OCI-LY1 (cell line): ENCODE data around the gene ZFHX3.

Experiments
- H2AFZ ChIP-seq: fragments of 200-600 bp; sonication (generic), shearing (Covaris generic); 2 replicates; pipeline ENCODE4 v1.6.0; 2014; ENCODE audit warnings: antibody characterized with exemption, mild to moderate bottlenecking, low read length
- H3F3A ChIP-seq: fragments of 200-600 bp; sonication (generic), shearing (Covaris generic); 2 replicates; pipeline ENCODE4 v1.6.0; 2014; ENCODE audit warnings: mild to moderate bottlenecking, antibody characterized with exemption, low read length, moderate library complexity; ENCODE audit not compliant: insufficient read depth
- H3K27ac ChIP-seq: fragments of 200-600 bp; sonication (generic); 2 replicates; pipeline ENCODE4 v1.5.1; 2014; ENCODE audit warnings: low read length, mixed run types, mild to moderate bottlenecking, low read depth; ENCODE audit not compliant: poor library complexity, severe bottlenecking
- H3K27me3 ChIP-seq: fragments of 200-600 bp; sonication (generic); 2 replicates; pipeline ENCODE4 v1.6.0; 2014; ENCODE audit warnings: antibody characterized with exemption, mild to moderate bottlenecking, low read length, moderate library complexity; ENCODE audit not compliant: insufficient read depth
- H3K36me3 ChIP-seq: fragments of 200-600 bp; sonication (generic); 2 replicates; pipeline ENCODE4 v1.6.1; 2014; ENCODE audit warnings: mild to moderate bottlenecking, antibody characterized with exemption, low read length, moderate library complexity, mixed read lengths; ENCODE audit not compliant: insufficient read depth
- H3K4me1 ChIP-seq: fragments of 200-600 bp; sonication (generic); 2 replicates; pipeline ENCODE4 v1.5.1; 2014; ENCODE audit warnings: mild to moderate bottlenecking, low read length, moderate library complexity; ENCODE audit not compliant: insufficient read depth, severe bottlenecking
- H3K4me2 ChIP-seq: fragments of 200-600 bp; sonication (generic), shearing (Covaris generic); 2 replicates; pipeline ENCODE4 v1.6.1; 2014; ENCODE audit warnings: low read length
- H3K4me3 ChIP-seq: fragments of 200-600 bp; sonication (generic); 2 replicates; pipeline ENCODE4 v1.5.1; 2014; ENCODE audit warnings: low read length, low read depth, mild to moderate bottlenecking, mixed read lengths; ENCODE audit not compliant: poor library complexity, severe bottlenecking
- H3K79me2 ChIP-seq: fragments of 200-600 bp; shearing (Covaris generic); 2 replicates; pipeline ENCODE4 v1.6.1; 2016; ENCODE audit warnings: mixed run types, low read length, mixed read lengths; ENCODE audit not compliant: insufficient read depth
- H3K9ac ChIP-seq: fragments of 200-600 bp; sonication (generic), shearing (Covaris generic); 2 replicates; pipeline ENCODE4 v1.6.1; 2014; ENCODE audit warnings: mild to moderate bottlenecking, low read length, mixed read lengths
- H3K9me2 ChIP-seq: fragments of 200-600 bp; sonication (generic), shearing (Covaris generic); 2 replicates; pipeline ENCODE4 v1.6.1; 2014; ENCODE audit warnings: low read depth, mild to moderate bottlenecking, low read length, mixed read lengths
- H3K9me3 ChIP-seq: fragments of 200-600 bp; shearing (Covaris generic); 2 replicates; pipeline ENCODE4 v1.6.1; 2014; ENCODE audit warnings: low read length, mixed read lengths
- H4K20me1 ChIP-seq: fragments of 200-600 bp; sonication (generic), shearing (Covaris generic); 2 replicates; pipeline ENCODE4 v1.6.0; 2016; ENCODE audit warnings: mild to moderate bottlenecking, low read length; ENCODE audit not compliant: insufficient read depth
- EZH2 ChIP-seq: fragments of 200-600 bp; sonication (generic), shearing (Covaris generic); IDR thresholded peaks from 2 replicates; pipeline ENCODE4 v1.8.0; 2017; ENCODE audit warnings: borderline replicate concordance, mixed run types, mild to moderate bottlenecking, antibody characterized with exemption, low read length, moderate library complexity, mixed read lengths
- TF ChIP-seq, protein P1 (sequence below): fragments of 200-600 bp; sonication (generic), shearing (Covaris generic); IDR thresholded peaks from 2 replicates; pipeline ENCODE4 v1.5.1; 2017; ENCODE audit warnings: mild to moderate bottlenecking, antibody characterized with exemption, low read length, moderate library complexity, mixed read lengths

ZFHX3 gene

DNA sequence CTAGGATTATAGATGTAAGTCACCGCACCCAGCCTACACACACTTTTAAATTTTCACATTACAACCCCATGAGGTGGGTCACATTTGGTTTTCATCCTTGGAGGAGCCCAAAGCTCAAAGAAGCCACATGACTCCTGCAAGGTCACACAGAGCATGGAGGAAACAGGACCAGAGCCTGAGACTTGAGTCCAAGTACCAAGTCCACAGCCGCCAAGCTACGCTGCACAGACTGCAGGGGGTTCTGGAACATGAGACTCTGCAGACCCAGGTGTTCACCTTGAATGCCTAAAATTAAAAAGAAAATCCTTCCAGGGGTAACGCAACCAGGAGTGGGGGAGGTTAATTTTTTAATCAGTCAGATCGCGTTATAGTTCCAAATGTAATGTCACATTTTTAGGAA is 150.2 kb downstream of the ZFHX3 start:
- no peak overlapping the region for H3K9ac ChIP-seq
- H3K4me2 ChIP-seq, result no peak overlapping the region
- no peak overlapping the region for H3K4me3 ChIP-seq
- H3K9me3 ChIP-seq, result no peaks in the 10 kb centered on the region
- H3K9me2 ChIP-seq, result no peaks in the 10 kb centered on the region
- no peaks in the 10 kb centered on the region for H3K27me3 ChIP-seq
- H4K20me1 ChIP-seq, result no peaks in the 10 kb centered on the region
- no peak overlapping the region for H3K27ac ChIP-seq
- TF ChIP-seq EZH2, result no peak
- TF ChIP-seq, protein P1, sequence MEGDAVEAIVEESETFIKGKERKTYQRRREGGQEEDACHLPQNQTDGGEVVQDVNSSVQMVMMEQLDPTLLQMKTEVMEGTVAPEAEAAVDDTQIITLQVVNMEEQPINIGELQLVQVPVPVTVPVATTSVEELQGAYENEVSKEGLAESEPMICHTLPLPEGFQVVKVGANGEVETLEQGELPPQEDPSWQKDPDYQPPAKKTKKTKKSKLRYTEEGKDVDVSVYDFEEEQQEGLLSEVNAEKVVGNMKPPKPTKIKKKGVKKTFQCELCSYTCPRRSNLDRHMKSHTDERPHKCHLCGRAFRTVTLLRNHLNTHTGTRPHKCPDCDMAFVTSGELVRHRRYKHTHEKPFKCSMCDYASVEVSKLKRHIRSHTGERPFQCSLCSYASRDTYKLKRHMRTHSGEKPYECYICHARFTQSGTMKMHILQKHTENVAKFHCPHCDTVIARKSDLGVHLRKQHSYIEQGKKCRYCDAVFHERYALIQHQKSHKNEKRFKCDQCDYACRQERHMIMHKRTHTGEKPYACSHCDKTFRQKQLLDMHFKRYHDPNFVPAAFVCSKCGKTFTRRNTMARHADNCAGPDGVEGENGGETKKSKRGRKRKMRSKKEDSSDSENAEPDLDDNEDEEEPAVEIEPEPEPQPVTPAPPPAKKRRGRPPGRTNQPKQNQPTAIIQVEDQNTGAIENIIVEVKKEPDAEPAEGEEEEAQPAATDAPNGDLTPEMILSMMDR, result no peak
- no peaks in the 10 kb centered on the region for H3K4me1 ChIP-seq
- H2AFZ ChIP-seq, result no peak overlapping the region
- no peaks in the 10 kb centered on the region for H3K79me2 ChIP-seq
- H3K36me3 ChIP-seq, result no peaks in the 10 kb centered on the region
- H3F3A ChIP-seq, result no peaks in the 10 kb centered on the region

DNA sequence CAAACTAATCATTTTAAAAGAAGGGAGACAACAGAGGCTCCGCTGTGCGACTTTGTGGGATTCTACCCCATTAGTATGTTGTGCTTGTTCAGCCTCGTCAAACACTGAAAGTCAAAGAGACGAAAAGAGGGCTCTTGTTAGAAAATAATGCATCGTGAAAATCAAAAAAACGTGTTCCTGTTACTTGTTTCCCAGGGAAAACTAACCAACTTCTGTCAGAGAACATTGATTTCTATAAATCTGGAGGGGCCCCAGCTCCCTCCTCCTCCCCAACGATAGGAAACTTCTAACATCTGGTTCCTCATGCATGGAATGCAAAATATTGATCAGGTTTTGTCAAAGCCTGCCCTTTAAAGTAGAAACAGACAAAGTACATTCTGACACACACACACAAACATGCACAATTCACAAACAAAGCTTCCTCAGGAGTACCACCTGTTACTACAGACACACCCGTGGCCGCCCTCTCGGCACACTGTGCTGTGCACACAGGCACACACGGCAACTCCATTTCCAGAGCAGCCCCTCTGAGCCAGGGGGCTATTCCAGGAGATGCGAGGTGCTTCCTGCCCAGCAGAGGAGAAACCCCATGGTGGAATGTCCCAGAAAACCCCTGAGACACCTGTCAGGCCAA is 151.3 kb downstream of the ZFHX3 start:
- no peaks in the 10 kb centered on the region for H4K20me1 ChIP-seq
- H3K4me2 ChIP-seq, result no peak overlapping the region
- no peaks in the 10 kb centered on the region for H3K79me2 ChIP-seq
- no peaks in the 10 kb centered on the region for H3K36me3 ChIP-seq
- no peak overlapping the region for H3K9ac ChIP-seq
- no peak for TF ChIP-seq EZH2
- TF ChIP-seq, protein P1, result no peak
- H3K27ac ChIP-seq, result no peak overlapping the region
- no peaks in the 10 kb centered on the region for H3K27me3 ChIP-seq
- no peak overlapping the region for H3K4me3 ChIP-seq
- H3K9me3 ChIP-seq, result no peaks in the 10 kb centered on the region
- H3K4me1 ChIP-seq, result no peaks in the 10 kb centered on the region
- no peaks in the 10 kb centered on the region for H3F3A ChIP-seq
- no peak overlapping the region for H2AFZ ChIP-seq
- no peaks in the 10 kb centered on the region for H3K9me2 ChIP-seq

DNA sequence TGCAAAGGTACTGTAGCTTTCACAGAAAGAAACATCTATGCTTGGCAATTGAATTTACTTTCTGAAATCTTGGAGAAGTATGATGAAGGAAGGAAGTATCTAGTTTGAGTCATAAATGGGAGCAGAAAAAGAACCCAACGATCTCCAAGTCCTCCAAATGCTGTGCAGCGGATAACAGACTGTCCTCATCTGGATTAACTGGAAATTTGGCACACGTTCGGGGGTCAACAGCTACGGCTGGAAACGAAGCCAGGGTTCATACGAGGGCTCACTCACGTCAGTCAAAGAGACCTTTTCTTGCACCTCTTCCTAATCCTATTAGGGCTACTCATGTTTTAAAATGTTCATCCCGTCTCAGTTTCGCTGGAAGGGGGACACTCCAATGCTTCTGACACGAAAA is 152.0 kb downstream of the ZFHX3 start:
- Histone ChIP-seq H3K4me3 (no peak overlapping the region), H3K9me2 (no peaks in the 10 kb centered on the region), H3K9ac (no peak overlapping the region), H3K79me2 (no peaks in the 10 kb centered on the region), H3K36me3 (no peaks in the 10 kb centered on the region), H3F3A (no peaks in the 10 kb centered on the region), H3K27ac (no peak overlapping the region), H4K20me1 (no peaks in the 10 kb centered on the region), H3K9me3 (no peaks in the 10 kb centered on the region), H2AFZ (no peak overlapping the region), H3K27me3 (no peaks in the 10 kb centered on the region), H3K4me1 (no peaks in the 10 kb centered on the region), H3K4me2 (no peak overlapping the region)
- TF ChIP-seq, protein P1, result no peak
- TF ChIP-seq EZH2, result no peak
